NCI-H146 (cell line): ENCODE data around the gene PRSS3.
"Not testable (repeated sequence)": the region's sequence is repeated elsewhere in the genome, so short reads cannot be mapped to it uniquely, and the experiment has no call there.

Source experiments
- DNase-seq: peaks from one replicate; lab custom pipeline; 2025; lab: John Stamatoyannopoulos, UW

The PRSS3 gene

GRCh38 chr9:33786681-33787080 lies 8.7 kb upstream of the PRSS3 start:
- no peak for DNase-seq

DNA sequence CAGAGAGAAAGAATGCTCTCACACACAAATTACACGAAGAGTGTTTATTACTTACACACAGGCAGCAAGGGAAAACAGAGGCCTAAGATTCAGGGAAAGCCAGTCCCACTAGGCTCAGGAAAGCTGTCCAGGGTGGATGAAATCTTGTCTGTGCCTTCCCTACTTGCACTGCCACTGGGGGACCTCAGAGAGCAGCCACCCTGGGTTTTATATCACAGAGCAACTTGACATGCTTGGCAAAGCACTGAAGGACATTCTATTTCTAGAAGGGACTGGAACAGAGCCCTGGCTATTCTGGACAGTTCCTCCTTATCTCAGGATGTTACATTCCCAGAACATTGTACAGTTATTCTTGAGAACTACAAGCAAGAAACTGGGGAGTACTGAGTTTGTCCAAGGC lies 7.5 kb upstream of the PRSS3 start:
- no peak for DNase-seq

DNA sequence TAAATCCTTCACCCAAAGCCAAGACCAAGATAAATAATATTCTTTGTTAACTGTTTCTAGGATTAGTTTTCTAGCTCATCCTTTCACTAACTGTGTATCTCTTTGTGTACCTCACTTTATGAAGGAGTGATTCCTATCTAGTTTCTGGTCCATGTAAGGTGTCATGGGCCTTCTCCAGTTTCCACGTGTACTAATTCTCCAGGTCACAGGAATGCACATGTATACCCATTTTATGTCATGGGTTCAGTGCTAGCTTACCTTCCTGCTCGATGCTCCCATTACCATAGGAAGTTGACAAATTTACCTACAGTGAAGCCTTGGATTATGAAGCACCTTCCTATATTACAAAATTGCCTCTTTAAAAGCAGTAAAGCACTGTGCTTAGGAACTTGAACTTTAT lies 5.9 kb upstream of the PRSS3 start:
- not testable (repeated sequence) for DNase-seq

- no peak for DNase-seq
These were observed 4.2 kb upstream of the PRSS3 start for GRCh38 chr9:33791117-33791516.

DNA sequence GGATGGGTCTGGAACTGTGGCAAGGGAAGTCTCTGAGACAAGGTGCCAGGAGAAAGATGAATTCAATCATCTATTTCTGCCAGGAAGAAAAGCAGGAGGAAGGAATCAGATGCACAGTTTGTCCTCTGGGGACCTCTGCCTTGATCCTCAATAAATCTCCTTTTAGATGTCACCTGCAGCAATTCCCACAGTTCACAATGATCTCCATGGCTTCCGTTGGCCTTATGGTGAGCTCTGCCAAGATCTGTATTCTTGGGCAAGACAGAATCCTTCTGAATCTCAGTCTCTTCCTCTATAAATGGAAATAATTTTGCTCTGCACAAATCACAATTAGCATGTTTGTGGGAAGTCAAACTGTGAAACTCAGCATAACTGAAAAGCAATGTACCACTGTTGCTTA lies 1.9 kb upstream of the PRSS3 start:
- DNase-seq = not testable (repeated sequence)

DNA sequence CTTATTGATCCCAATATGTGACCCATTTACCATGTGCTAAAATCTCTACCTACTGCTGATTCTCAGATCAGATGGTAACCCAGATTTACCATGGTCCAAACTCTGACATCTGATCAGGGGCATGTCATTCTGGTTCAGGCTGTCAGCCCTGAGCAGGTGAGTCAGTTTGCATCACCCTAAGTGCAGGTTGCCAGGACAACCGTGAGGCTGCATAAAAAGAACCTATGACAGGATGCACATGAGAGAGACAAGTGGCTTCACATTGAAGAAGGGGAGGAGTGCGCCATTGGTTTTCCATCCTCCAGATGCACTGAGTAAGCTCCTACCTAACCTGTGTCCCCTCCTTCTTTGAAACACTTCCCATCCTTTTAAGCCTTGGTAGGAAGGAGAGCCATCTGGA lies 801 bp upstream of the PRSS3 start:
- DNase-seq = peak; percentile 64

- DNase-seq = no peak
These were observed 458 bp downstream of the PRSS3 start for GRCh38 chr9:33795819-33796218.

GRCh38 chr9:33796679-33797078 lies 1.3 kb downstream of the PRSS3 start:
- not testable (repeated sequence) for DNase-seq

DNA sequence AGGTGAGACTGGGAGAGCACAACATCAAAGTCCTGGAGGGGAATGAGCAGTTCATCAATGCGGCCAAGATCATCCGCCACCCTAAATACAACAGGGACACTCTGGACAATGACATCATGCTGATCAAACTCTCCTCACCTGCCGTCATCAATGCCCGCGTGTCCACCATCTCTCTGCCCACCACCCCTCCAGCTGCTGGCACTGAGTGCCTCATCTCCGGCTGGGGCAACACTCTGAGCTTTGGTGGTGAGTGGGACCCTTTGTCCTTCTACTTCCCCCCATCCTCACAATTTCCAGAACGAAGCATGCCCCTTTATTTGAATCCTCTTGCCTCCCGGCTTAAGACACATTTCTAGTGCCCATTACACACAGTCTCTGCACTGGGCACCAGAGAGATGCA lies 2.5 kb downstream of the PRSS3 start:
- DNase-seq = no peak

DNA sequence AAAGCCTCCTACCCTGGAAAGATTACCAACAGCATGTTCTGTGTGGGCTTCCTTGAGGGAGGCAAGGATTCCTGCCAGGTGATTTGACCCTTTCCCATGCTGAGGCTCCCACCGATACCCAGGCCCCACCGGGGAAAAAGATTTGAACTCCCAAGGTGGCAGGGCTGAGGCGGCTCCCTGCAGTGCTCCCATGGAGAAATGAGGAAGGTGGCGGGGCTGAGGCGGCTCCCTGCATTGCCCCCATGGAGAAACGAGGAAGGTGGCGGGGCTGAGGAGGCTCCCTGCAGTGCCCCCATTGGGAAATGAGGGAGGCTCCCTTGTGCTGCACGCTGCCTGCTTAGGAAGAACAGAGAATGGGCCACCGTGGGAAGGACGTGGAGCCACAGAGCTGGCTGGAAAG lies 3.2 kb downstream of the PRSS3 start:
- DNase-seq = no peak

DNA sequence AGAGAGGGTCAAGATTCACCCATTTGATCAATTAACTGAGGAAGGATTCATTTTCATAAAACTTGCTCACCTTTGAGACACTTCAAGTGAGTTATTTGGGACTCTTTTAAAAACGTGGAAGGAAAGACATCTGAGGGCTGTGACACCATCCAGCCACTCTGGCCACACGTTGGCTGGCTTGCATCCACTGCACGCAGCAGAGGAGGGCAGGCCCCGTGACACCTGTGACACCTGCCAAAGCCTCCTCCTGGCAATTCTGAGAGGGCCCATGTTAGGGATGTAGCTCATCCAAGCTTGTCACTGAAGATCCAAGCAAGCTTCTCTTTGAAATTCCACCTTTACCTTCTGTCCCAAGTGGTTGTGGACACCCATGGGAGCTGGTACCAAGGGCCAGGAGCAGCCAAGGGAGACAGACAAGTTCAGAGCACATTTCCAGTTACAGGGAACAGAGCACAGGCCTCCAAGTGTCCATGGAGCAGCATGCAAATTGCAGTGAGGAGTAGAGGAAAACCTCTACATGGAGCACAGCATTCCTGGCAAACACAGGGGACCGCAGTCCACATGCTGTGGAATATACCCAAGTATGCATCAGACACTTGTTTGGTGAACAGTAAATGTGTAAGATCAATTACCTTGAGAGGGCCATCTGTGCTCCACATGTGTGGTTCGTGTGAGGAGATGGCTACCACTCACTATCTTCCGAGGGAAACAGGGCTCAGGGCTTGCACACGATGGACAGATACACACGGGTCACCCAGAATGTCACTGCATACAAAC lies 4.8 kb downstream of the PRSS3 start:
- DNase-seq = no peak

DNA sequence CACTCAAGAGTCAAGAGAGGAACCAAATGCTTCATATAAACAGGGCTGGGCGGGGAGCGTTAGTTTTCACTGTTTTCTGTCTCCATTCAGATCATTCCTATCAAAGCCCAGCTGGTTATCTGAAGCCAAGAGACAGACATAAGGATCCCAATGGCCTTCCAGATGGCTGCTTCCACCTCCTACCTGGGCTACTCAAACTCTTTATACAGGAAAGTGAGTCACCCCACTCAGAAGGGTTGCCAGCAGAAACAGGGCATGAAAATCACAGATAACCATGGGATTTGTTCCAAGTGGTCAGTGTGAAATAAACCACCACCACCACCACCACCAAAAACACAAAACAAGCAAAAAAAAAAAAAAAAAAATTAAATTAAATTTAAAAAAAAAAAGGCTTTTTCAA lies 5.5 kb downstream of the PRSS3 start:
- no peak for DNase-seq

DNA sequence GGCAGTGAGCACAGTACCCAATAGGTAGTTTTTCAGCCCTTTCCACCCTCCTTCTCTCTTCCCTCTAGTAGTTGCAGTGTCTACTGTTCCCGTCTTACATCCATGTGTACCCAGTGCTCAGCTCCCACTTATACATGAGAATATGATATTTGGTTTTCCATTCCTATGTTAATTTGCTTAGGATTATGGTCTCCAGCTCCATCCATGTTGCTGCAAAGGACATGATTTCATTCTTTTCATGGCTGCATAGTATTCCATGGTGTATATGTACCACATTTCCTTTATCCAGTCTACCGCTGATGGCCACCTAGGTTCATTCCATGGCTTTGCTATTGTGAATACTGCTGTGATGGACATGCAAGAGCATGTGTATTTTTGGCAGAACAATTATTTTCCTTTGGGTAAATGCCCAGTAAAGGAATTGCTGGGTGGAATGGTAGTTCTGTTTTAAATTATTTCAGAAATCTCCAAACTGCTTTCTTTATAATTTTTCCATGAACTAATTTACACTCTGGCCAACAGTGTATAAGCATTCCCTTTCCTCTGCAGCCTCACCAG lies 6.7 kb downstream of the PRSS3 start:
- not testable (repeated sequence) for DNase-seq

GRCh38 chr9:33804196-33804595 lies 8.8 kb downstream of the PRSS3 start:
- DNase-seq = not testable (repeated sequence)

DNA sequence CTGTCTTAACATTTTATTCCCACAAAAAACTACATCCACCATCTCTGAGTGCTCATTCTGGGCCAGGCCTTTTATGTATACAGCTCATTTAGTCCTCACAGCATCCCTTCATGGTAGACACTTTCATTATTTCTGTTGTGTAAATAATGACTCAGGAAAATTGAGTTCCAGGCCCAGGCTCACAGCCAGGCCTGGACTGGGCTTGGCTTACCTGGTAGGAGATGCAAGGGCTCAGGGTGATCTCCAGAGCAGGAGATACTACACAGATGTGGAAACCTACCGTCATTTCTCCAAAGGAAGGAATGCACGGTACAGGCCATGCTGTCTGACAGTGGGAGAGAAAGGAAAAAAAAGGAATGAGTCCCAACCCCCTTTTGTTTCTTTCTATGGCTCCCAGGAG lies 11.8 kb downstream of the PRSS3 start:
- peak; percentile 80 for DNase-seq

GRCh38 chr9:33808979-33809322 lies 13.6 kb downstream of the PRSS3 start:
- not testable (repeated sequence) for DNase-seq

DNA sequence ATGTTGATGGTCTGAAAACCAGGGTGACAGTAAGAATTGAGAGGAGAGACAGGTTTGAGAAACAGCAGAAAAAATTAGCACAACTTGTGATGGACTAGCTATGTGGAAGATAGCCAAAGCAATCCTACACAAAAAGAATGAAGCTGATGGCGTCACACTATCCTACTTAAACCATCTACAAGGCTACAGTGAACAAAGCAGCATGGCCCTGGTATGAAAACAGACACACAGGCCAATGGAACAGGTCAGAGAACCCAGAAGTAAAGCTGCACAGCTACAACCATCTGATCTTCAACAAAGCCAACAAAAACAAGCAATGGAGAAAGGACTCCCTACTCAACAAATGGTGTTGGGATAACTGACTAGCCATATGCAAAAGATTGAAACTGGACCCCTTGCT lies 14.1 kb downstream of the PRSS3 start:
- no peak for DNase-seq

- DNase-seq = peak; percentile 38
These were observed 18.6 kb downstream of the PRSS3 start for GRCh38 chr9:33813712-33814641.

DNA sequence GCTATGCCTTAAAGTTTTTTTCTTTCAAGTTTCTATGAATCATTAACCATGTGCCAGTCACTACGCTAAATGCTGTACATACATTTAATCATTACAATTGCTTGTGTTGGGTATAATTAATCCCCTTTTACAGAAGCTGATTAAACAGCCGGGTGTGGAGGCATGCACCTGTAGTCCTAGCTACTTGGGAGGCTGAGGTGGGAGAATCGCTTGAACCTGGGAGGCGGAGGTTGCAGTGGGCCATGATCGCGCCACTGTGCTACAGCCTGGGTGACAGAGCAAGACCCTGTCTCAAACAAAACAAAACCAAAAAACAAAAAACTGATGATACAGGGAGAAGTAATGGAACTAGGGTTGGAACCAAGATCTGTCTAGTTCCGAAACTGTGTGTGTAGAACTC lies 20.4 kb downstream of the PRSS3 start:
- no peak for DNase-seq

DNA sequence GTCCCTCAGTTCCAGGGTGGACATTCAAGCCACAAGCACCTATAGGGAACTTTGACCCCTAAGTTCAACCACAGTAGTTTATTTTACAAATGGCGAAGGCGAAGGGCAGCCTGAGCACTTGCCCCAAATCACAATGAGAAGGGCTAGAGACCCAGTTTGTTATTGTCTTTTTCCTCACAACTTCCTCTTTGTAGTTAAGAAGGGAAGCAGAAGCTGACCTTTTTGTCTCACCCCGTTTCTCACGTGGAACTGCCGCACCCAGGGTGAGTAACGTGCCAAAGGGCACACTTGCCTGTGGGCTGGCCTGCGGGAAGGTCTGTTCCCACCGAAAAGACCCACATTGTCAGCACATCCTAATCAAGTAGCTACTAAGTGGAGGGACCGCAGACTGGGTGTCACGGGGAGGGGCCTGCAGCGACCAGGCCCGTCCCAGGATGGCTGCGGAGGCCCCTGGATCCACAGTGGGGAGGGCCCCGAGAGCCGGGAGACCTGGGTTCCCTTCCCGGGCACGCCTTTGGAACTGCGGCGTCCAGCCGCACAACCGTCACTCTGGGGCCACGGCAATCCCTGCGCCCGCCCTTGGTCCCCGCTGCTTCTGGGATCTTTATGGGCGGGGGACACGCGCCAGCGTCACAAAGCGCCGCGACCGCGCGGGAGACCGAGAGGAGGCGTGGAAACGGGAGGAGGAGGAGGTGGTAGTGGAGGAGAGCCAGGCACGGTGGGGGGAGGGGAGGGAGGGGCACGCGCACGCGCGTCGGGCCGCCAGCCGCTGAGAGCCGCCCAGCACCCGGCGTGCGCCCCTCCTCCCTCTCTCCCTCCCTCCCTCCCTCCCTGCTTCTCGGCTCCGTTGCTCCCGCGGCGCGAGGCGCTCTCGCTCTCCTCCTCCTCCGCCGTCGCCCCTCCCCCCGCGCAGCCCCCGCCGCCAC lies 21.2 kb downstream of the PRSS3 start, which contains the start of gene UBE2R2:
Gene UBE2R2 (plus strand): TSS at position 834 of the 926 bp plus-strand sequence. CDS start 598 bp downstream, outside the sequence.
- DNase-seq = peak; percentile 98

DNA sequence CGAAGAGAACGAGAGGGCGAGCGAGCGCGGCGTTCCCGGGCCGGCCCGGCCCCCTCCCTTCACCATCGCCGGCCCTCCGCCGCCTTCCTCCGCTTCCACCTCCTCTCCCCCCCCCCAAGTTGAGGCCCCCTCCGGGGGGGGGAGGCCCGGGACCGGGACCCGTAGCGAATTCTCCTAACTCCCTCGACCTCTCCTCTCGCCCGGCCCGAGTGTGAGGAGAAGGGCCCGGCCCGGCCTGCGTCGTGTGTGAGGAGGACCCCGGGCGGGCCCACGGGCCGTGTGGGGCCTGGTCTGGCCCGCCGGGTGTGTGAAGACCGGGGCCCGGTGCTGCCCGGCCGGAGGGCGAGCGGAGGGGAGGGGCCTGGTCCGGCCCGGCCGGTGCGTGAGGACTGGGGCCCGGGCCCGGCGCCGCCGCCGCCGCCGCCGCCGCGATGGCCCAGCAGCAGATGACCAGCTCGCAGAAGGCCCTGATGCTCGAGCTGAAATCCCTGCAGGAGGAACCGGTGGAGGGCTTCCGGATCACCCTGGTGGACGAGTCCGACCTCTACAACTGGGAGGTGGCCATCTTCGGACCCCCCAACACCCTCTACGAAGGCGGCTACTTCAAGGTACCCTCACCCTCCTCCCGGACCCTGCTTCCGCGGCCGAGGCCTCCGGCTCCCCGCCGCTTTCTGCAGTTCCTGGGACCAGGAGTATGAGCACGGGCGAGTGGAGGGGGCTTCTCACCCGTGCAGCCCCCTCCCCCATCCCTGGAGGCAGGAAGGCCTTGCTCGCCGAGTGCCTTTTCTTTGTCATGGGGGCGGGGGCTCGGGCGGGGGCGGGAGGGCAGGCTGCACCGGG lies 22.2 kb downstream of the PRSS3 start:
- DNase-seq = peak; percentile 90
